NCI-H1417 treated with DMSO at 0.1 percent for 48 hours (cell line): ENCODE results near the gene AIDA.
"Not testable (repeated sequence)": the region's sequence is repeated elsewhere in the genome, so short reads cannot be mapped to it uniquely, and the experiment has no call there.

Experiments
- DNase-seq: peaks from one replicate; lab custom pipeline; 2025; lab: John Stamatoyannopoulos, UW

Gene AIDA

GRCh38 chr1:222712253-222713090, at the start of gene AIDA, which contains the start of gene BROX:
AIDA (minus strand) TSS chr1:222712491; CDS start chr1:222712317, 174 bp downstream.
BROX (plus strand) TSS chr1:222712564; CDS start chr1:222715700, 3,136 bp downstream.
- peak; percentile 67 for DNase-seq

GRCh38 chr1:222761083-222761482, 48.8 kb upstream of the AIDA start:
- DNase-seq, result no peak

GRCh38 chr1:222759451-222760035, 47.3 kb upstream of the AIDA start:
- no peak for DNase-seq

- no peak for DNase-seq
These were observed 45.5 kb upstream of the AIDA start for GRCh38 chr1:222757646-222758268.

GRCh38 chr1:222754366-222755139, 42.3 kb upstream of the AIDA start:
- no peak for DNase-seq

GRCh38 chr1:222751255-222751654, 39.0 kb upstream of the AIDA start:
- no peak for DNase-seq

- DNase-seq, result no peak
These were observed 38.4 kb upstream of the AIDA start for GRCh38 chr1:222750651-222751050.

GRCh38 chr1:222749927-222750326, 37.6 kb upstream of the AIDA start:
- DNase-seq, result no peak

GRCh38 chr1:222741630-222742457, 29.6 kb upstream of the AIDA start:
- DNase-seq, result not testable (repeated sequence)

GRCh38 chr1:222739929-222740328, 27.6 kb upstream of the AIDA start:
- no peak for DNase-seq

GRCh38 chr1:222739465-222739864, 27.2 kb upstream of the AIDA start:
- no peak for DNase-seq

GRCh38 chr1:222736972-222737371, 24.7 kb upstream of the AIDA start, which contains the start of gene FAM177B:
FAM177B (plus strand) TSS chr1:222737202; CDS start chr1:222746546, 9,344 bp downstream.
- DNase-seq, result no peak

- DNase-seq, result no peak
These were observed 24.2 kb upstream of the AIDA start for GRCh38 chr1:222736470-222736869.

GRCh38 chr1:222734740-222735139, 22.4 kb upstream of the AIDA start:
- DNase-seq, result no peak

- DNase-seq, result no peak
These were observed 20.2 kb upstream of the AIDA start for GRCh38 chr1:222732216-222733159.

- no peak for DNase-seq
These were observed 18.6 kb upstream of the AIDA start for GRCh38 chr1:222730866-222731265.

GRCh38 chr1:222728746-222729145, 16.5 kb upstream of the AIDA start:
- no peak for DNase-seq

GRCh38 chr1:222716393-222716792, 4.1 kb upstream of the AIDA start:
- DNase-seq, result no peak

GRCh38 chr1:222713091-222713961, 1.0 kb upstream of the AIDA start:
- DNase-seq, result peak; percentile 81
